ENCODE data around the gene STIM1. TPM values are rescaled to one million over a fixed set of nuclear protein-coding genes. Genes with fewer than 3 reads are reported as not detected.

The STIM1 gene
- total RNA-seq, 1 experiment from 2014 or later = 18.0 TPM

DNA sequence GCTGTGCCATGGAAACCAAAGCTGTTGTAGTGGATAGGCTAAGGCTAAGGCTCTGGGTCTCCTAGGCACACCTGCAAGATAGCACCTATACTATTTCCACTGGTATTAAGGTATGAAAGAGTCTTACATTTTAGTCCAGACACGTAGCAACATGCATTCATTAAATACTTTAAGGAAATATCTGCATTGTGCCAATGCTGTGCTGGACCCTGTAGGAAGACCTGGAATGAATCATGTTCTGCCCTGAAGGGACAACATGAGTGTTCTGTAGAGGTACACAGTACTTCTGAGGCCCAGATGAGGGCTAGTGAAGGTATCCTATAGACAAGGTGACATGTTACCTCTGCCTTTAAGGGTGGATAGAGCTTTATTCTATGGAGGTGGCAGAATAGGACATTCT is 204.0 kb downstream of the STIM1 start:
- POLR2A ChIA-PET = no interaction called here
- TF ChIP-seq JAZF1 (CRISPR knock-in tag; IDR thresholded peaks at IDR 0.05) (no peak), JUN (CRISPR knock-in tag; IDR thresholded peaks at IDR 0.05) (no peak)
- CTCF ChIA-PET = interaction anchor here (1.3 kb wide), 1 partner anchor 14 kb away, joined by 7 read pairs; no protein-coding TSS in a partner anchor
- no peak overlapping the region for H3K27ac Mint-ChIP-seq
- no peaks in the 10 kb centered on the region for H3K27me3 Mint-ChIP-seq (ENCODE audit: low read depth)
- ATAC-seq (no peak), DNase-seq (ENCODE audit: low spot score) (no peak)
- no peaks in the 10 kb centered on the region for H3K9me3 Mint-ChIP-seq
- no peak overlapping the region for H3K4me3 Mint-ChIP-seq
- no peaks in the 10 kb centered on the region for H3K4me1 Mint-ChIP-seq
- H3K36me3 Mint-ChIP-seq = no peaks in the 10 kb centered on the region

GRCh38 chr11:4060182-4060923 is 204.9 kb downstream of the STIM1 start:
- ATAC-seq (no peak), DNase-seq (ENCODE audit: low spot score) (no peak)
- TF ChIP-seq FOXP1 (CRISPR knock-in tag; IDR thresholded peaks at IDR 0.05; ENCODE audit: borderline replicate concordance) (no peak), TCF7 (CRISPR knock-in tag; IDR thresholded peaks at IDR 0.05; ENCODE audit: low read depth) (no peak), PRRX2 (CRISPR knock-in tag; IDR thresholded peaks at IDR 0.05) (no peak), EMX1 (CRISPR knock-in tag; IDR thresholded peaks at IDR 0.05) (no peak), SOX15 (CRISPR knock-in tag; IDR thresholded peaks at IDR 0.05) (no peak), USF1 (CRISPR knock-in tag; IDR thresholded peaks at IDR 0.05) (no peak), IRF1 (CRISPR knock-in tag; IDR thresholded peaks at IDR 0.05) (no peak), ZNF121 (CRISPR knock-in tag; IDR thresholded peaks at IDR 0.05) (no peak), ZNF416 (CRISPR knock-in tag; IDR thresholded peaks at IDR 0.05) (no peak), KAT7 (CRISPR knock-in tag; IDR thresholded peaks at IDR 0.05; ENCODE audit: borderline replicate concordance) (no peak), ZNF317 (CRISPR knock-in tag; IDR thresholded peaks at IDR 0.05; ENCODE audit: borderline replicate concordance, low read depth) (no peak), ZMAT4 (CRISPR knock-in tag; IDR thresholded peaks at IDR 0.05) (no peak), FOXP4 (CRISPR knock-in tag; IDR thresholded peaks at IDR 0.05) (no peak), GTF2I (CRISPR knock-in tag; conservative IDR thresholded peaks at IDR 0.05) (no peak)
- TF ChIP-seq, protein P1, sequence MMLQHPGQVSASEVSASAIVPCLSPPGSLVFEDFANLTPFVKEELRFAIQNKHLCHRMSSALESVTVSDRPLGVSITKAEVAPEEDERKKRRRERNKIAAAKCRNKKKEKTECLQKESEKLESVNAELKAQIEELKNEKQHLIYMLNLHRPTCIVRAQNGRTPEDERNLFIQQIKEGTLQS (CRISPR knock-in tag; conservative IDR thresholded peaks at IDR 0.05) = no peak
- TF ChIP-seq, protein P2, sequence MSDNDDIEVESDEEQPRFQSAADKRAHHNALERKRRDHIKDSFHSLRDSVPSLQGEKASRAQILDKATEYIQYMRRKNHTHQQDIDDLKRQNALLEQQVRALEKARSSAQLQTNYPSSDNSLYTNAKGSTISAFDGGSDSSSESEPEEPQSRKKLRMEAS (CRISPR knock-in tag; IDR thresholded peaks at IDR 0.05) = no peak
- Mint-ChIP-seq H3K27me3 (ENCODE audit: low read depth) (no peaks in the 10 kb centered on the region), H3K9me3 (no peaks in the 10 kb centered on the region), H3K27ac (no peak overlapping the region), H3K36me3 (no peaks in the 10 kb centered on the region), H3K4me3 (no peak overlapping the region), H3K4me1 (no peaks in the 10 kb centered on the region)
- ChIA-PET CTCF (interaction anchor here (0.7 to 0.9 kb wide), 2 partner anchors 13 to 211 kb away, joined by 3 read pairs; no protein-coding TSS in a partner anchor), POLR2A (interaction anchor here (1.3 kb wide), 1 partner anchor 206 kb away, joined by 3 read pairs; no protein-coding TSS in a partner anchor)

GRCh38 chr11:4061700-4062099 is 206.2 kb downstream of the STIM1 start:
- H3K4me3 Mint-ChIP-seq = no peak overlapping the region
- no peaks in the 10 kb centered on the region for H3K4me1 Mint-ChIP-seq
- ATAC-seq = no peak
- no peak overlapping the region for H3K27ac Mint-ChIP-seq
- ChIA-PET CTCF (no interaction called here), POLR2A (no interaction called here)
- H3K27me3 Mint-ChIP-seq (ENCODE audit: low read depth) = no peaks in the 10 kb centered on the region
- DNase-seq (ENCODE audit: low spot score) = no peak
- no peaks in the 10 kb centered on the region for H3K36me3 Mint-ChIP-seq
- H3K9me3 Mint-ChIP-seq = no peaks in the 10 kb centered on the region
- TF ChIP-seq TCF7 (CRISPR knock-in tag; IDR thresholded peaks at IDR 0.05; ENCODE audit: low read depth) (no peak), RORB (CRISPR knock-in tag; IDR thresholded peaks at IDR 0.05) (no peak), PRDM15 (CRISPR knock-in tag; IDR thresholded peaks at IDR 0.05) (no peak), FOXK1 (CRISPR knock-in tag; IDR thresholded peaks at IDR 0.05) (no peak), JUN (CRISPR knock-in tag; IDR thresholded peaks at IDR 0.05) (no peak), NR2C2 (CRISPR knock-in tag; IDR thresholded peaks at IDR 0.05) (no peak), TEAD1 (CRISPR knock-in tag; IDR thresholded peaks at IDR 0.05) (no peak), ZNF232 (CRISPR knock-in tag; IDR thresholded peaks at IDR 0.05) (no peak)
- TF ChIP-seq, protein P1 (CRISPR knock-in tag; conservative IDR thresholded peaks at IDR 0.05) = no peak

All from WTC11 (cell line).